ENCODE results near the gene CACNA1G. TPM values are rescaled to one million over a fixed set of nuclear protein-coding genes. Genes with fewer than 3 reads are reported as not detected.

The CACNA1G gene
- total RNA-seq = not detected

GRCh38 chr17:50560185-50560824, at the start of gene CACNA1G:
TSS of gene CACNA1G (plus strand) at chr17:50560715. CDS start at chr17:50561460, 745 bp downstream.

DNA sequence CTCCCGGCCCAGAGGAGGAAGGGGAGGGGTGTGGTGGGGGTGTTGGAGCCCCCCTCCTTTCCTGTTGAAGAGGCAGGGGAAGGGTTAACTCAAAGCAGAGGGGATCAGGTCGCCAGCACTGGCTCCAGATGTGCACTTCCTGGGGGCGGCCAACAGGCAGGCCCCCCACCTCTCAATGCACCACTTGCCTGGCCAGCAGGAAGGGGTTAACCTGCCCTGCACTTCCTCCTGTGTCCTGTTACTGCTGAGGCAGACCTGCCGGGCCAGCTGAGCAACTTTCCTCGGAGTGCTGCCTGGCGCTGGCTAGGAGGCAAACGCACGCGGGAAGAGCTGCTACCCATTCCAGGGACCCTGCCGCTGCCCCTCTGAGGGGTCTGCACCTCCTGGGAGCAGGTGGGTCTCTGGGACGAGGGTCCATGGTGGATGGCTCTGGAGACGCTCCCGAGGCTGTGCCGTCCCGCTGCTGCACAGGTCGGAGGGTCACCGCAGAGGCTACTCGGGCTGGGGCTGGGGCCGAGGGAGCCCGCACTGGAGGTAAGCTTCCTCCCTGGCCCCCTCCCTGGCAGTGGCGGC, 28.0 kb upstream of the CACNA1G start, which contains the start of gene EPN3:
EPN3 (plus strand) TSS at position 284 of the 573 bp plus-strand sequence. CDS start 3,822 bp downstream, outside the sequence.

GRCh38 chr17:50547035-50547735, 13.3 kb upstream of the CACNA1G start, which contains the start of gene SPATA20:
TSS of gene SPATA20 (plus strand) at chr17:50547174. CDS start at chr17:50547209, 35 bp downstream.

DNA sequence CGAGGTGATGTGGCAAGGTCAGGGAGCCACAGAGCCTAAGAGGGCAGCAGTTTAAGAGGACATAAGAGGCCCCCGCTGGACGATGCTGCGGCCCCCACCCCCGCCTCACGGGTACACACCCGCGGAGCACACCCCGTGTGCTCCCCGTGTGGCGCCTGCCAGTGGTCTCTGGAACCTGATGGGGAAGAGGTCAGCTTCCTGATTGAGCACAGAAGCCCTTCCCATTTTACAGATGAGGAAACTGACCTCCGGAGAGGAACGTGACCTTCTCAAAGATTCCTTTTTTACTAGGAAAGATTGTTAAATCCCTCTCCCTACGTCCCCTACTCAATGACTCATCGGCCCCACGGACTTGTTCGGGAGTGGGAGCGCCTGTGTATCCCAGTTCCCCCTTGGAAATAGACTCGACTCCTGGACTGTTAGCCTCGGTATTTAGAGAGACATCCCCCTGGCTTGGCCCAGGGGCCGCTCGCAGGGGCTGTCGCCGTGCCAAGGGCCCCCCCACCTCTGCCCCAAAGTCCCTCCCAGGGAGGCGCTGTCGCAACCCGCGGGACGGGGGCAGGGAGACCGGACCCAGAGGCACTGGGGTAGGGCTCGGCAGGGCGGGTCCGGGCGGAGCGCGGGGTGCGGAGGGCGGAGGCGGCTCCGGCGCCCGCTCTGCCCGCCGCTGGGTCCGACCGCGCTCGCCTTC, 73.9 kb downstream of the CACNA1G start, which contains the start of gene ABCC3:
ABCC3 (plus strand) TSS at position 658 of the 691 bp plus-strand sequence. CDS start 56 bp downstream, outside the sequence.

Other genes starting within 250 kb of the CACNA1G start
- gene XYLT2, start 214.6 kb upstream of the CACNA1G start, total RNA-seq = 10 to 100 TPM; 22.6 to 23.3 TPM
- gene MRPL27, start 187.5 kb upstream of the CACNA1G start, total RNA-seq = 10 to 100 TPM; 53.6 to 54.6 TPM
- 10 to 100 TPM; 13.0 to 13.2 TPM for gene EME1, start 187.5 kb upstream of the CACNA1G start, total RNA-seq
- 10 to 100 TPM; 49.7 to 52.7 TPM for gene LRRC59, start 163.2 kb upstream of the CACNA1G start, total RNA-seq
- gene ACSF2, start 134.5 kb upstream of the CACNA1G start, total RNA-seq = 10 to 100 TPM; 23.1 to 24.0 TPM
- not detected for gene CHAD, start 91.8 kb upstream of the CACNA1G start, total RNA-seq
- gene RSAD1, start 81.9 kb upstream of the CACNA1G start, total RNA-seq = 10 to 100 TPM; 26.5 to 29.7 TPM
- gene MYCBPAP, start 52.3 kb upstream of the CACNA1G start, total RNA-seq = 10 to 100 TPM; 10.3 to 11.5 TPM
- gene EPN3, start 28.0 kb upstream of the CACNA1G start, total RNA-seq = not detected
- gene SPATA20, start 13.5 kb upstream of the CACNA1G start, total RNA-seq = 10 to 100 TPM; 15.8 to 17.7 TPM
- gene ABCC3, start 74.2 kb downstream of the CACNA1G start, total RNA-seq = not detected
- 10 to 100 TPM; 27.8 to 29.1 TPM for gene ANKRD40, start 147.2 kb downstream of the CACNA1G start, total RNA-seq
- gene LUC7L3, start 158.9 kb downstream of the CACNA1G start, total RNA-seq = 100 to 1,000 TPM; 149 to 157 TPM
- gene ANKRD40CL, start 206.8 kb downstream of the CACNA1G start, total RNA-seq = not detected